ENCODE measurements around the gene KLRF1. TPM values are rescaled to one million over a fixed set of nuclear protein-coding genes. Genes with fewer than 3 reads are reported as not detected.

KLRF1 gene, protein sequence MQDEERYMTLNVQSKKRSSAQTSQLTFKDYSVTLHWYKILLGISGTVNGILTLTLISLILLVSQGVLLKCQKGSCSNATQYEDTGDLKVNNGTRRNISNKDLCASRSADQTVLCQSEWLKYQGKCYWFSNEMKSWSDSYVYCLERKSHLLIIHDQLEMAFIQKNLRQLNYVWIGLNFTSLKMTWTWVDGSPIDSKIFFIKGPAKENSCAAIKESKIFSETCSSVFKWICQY
- not detected in 2 replicates for total RNA-seq
- not detected in 2 replicates for polyA plus RNA-seq

DNA sequence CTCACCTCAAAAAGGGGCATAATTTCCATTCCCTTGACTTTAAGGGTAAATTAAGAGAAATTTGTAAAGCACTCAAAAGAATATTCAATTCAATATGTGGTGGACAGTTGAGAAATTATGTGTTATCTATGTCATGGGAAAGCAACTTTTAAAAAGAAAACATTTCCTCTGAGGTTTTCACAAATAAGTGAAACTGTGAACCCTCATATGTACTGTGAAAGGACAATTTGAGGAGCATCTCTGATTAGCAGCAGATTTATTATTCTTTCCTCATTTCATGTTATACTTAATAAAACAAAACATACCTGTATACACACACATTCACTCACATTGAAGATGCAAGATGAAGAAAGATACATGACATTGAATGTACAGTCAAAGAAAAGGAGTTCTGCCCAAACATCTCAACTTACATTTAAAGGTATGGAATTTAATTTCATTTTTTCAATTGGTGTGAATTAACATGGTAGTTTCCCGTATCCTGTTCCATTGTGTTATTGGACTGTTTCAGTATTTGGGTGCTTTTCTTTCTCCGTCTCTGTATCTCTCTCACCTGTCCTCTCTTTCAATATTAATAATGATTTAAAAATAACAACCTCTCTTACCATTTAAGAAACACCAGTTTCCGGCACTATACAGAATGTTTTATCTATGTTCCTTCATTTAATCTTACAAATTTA, at the start of gene KLRF1:
KLRF1 (plus strand) TSS at position 273 of the 680 bp plus-strand sequence; CDS start at position 337, 64 bp downstream.
- H3K4me1 ChIP-seq (ENCODE audit: insufficient read depth), result no peaks in the 10 kb centered on the region
- 99% methylated on average over 3 of the region's 3 CpGs for WGBS (ENCODE audit: low lambda C conversion rate, missing lambda C conversion rate)
- H3K4me3 ChIP-seq, result no peak within 1 kb of the TSS

DNA sequence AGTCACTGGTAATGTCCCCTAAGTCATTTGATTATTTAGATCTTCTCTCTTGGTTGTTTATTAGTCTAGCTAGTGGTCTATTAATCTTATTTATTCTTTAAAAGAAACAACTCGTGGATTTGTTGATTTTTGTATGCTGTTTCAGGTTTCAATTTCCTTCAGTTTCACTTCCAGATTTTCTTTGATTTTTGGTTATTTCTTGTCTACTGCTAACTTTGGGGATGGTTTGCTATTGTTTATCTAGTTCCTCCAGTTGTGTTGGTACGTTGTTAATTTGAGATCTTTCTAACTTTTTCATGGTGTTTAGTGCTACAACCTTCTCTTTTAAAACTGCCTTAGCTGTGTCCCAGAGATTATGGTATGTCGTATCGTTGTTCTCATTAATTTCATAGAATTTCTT, 48.1 kb upstream of the KLRF1 start:
- Histone ChIP-seq H3K79me2 (no peaks in the 10 kb centered on the region), H3K36me3 (replicated peaks; ENCODE audit: insufficient read depth, low read depth) (no peaks in the 10 kb centered on the region), H2AFZ (no peak overlapping the region), H3K9me3 (ENCODE audit: low read depth) (no peaks in the 10 kb centered on the region), H3K9me2 (replicated peaks; ENCODE audit: insufficient read depth) (no peaks in the 10 kb centered on the region), H3K4me2 (no peak overlapping the region), H3K27ac (no peak overlapping the region), H3K4me1 (ENCODE audit: insufficient read depth) (no peaks in the 10 kb centered on the region), H4K20me1 (ENCODE audit: insufficient read depth, poor library complexity, severe bottlenecking) (no peaks in the 10 kb centered on the region), H3K4me3 (no peak overlapping the region), H3K27me3 (no peaks in the 10 kb centered on the region)
- 75% methylated on average over 4 of the region's 4 CpGs for WGBS (ENCODE audit: low lambda C conversion rate, missing lambda C conversion rate)
- no peak for TF ChIP-seq EZH2 (IDR thresholded peaks at IDR 0.05; ENCODE audit: borderline replicate concordance)
- TF ChIP-seq EZH2phosphoT487 (IDR thresholded peaks at IDR 0.05; ENCODE audit: low read depth, severe bottlenecking, unreplicated experiment), result no peak
- TF ChIP-seq, protein P1, sequence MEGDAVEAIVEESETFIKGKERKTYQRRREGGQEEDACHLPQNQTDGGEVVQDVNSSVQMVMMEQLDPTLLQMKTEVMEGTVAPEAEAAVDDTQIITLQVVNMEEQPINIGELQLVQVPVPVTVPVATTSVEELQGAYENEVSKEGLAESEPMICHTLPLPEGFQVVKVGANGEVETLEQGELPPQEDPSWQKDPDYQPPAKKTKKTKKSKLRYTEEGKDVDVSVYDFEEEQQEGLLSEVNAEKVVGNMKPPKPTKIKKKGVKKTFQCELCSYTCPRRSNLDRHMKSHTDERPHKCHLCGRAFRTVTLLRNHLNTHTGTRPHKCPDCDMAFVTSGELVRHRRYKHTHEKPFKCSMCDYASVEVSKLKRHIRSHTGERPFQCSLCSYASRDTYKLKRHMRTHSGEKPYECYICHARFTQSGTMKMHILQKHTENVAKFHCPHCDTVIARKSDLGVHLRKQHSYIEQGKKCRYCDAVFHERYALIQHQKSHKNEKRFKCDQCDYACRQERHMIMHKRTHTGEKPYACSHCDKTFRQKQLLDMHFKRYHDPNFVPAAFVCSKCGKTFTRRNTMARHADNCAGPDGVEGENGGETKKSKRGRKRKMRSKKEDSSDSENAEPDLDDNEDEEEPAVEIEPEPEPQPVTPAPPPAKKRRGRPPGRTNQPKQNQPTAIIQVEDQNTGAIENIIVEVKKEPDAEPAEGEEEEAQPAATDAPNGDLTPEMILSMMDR (IDR thresholded peaks at IDR 0.05; ENCODE audit: poor library complexity), result no peak
- no peak for DNase-seq (ENCODE audit: low spot score)

More for the DNA sequence above, at the start of gene KLRF1:
- Histone ChIP-seq H3K9me3 (ENCODE audit: low read depth) (no peaks in the 10 kb centered on the region), H2AFZ (no peak within 1 kb of the TSS), H3K4me2 (no peak within 1 kb of the TSS), H3K79me2 (no peaks in the 10 kb centered on the region), H3K27me3 (no peaks in the 10 kb centered on the region), H3K36me3 (replicated peaks; ENCODE audit: insufficient read depth, low read depth) (no peaks in the 10 kb centered on the region), H4K20me1 (ENCODE audit: insufficient read depth, poor library complexity, severe bottlenecking) (no peaks in the 10 kb centered on the region), H3K27ac (no peak within 1 kb of the TSS), H3K9me2 (replicated peaks; ENCODE audit: insufficient read depth) (no peaks in the 10 kb centered on the region)
- DNase-seq (ENCODE audit: low spot score), result no peak
- TF ChIP-seq, protein P1 (IDR thresholded peaks at IDR 0.05; ENCODE audit: poor library complexity), result no peak
- TF ChIP-seq EZH2phosphoT487 (IDR thresholded peaks at IDR 0.05; ENCODE audit: low read depth, severe bottlenecking, unreplicated experiment), result no peak
- TF ChIP-seq EZH2 (IDR thresholded peaks at IDR 0.05; ENCODE audit: borderline replicate concordance), result no peak

DNA sequence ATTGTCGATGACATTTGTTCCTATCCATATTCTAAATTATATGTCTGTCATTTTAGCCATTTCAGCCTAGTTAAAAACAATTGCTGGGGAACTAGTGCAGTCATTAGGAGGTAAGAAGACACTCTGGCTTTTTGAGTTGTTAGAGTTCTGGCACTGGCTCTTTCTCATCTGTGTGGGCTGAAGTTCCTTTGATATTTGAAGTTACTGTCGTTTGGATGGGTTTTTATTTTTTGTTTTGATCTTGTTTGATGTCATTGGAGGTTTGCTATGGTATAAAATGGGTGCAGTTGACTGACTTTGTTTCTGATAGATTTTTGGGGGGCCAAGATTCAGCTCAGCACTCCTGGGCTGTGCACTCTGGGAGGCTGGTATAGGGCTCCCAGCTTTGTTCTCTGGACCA, 45.9 kb upstream of the KLRF1 start:
- H3K27ac ChIP-seq, result no peak overlapping the region
- H3K4me2 ChIP-seq, result no peak overlapping the region
- no peaks in the 10 kb centered on the region for H3K4me1 ChIP-seq (ENCODE audit: insufficient read depth)
- DNase-seq (ENCODE audit: low spot score), result no peak
- no peaks in the 10 kb centered on the region for H3K36me3 ChIP-seq (replicated peaks; ENCODE audit: insufficient read depth, low read depth)
- WGBS (ENCODE audit: low lambda C conversion rate, missing lambda C conversion rate), result 92% methylated on average over 2 of the region's 2 CpGs
- H2AFZ ChIP-seq, result no peak overlapping the region
- no peaks in the 10 kb centered on the region for H3K79me2 ChIP-seq
- no peaks in the 10 kb centered on the region for H3K9me2 ChIP-seq (replicated peaks; ENCODE audit: insufficient read depth)
- no peaks in the 10 kb centered on the region for H3K27me3 ChIP-seq
- TF ChIP-seq EZH2phosphoT487 (IDR thresholded peaks at IDR 0.05; ENCODE audit: low read depth, severe bottlenecking, unreplicated experiment), result no peak
- TF ChIP-seq, protein P1 (IDR thresholded peaks at IDR 0.05; ENCODE audit: poor library complexity), result no peak
- no peak for TF ChIP-seq EZH2 (IDR thresholded peaks at IDR 0.05; ENCODE audit: borderline replicate concordance)
- no peak overlapping the region for H3K4me3 ChIP-seq
- no peaks in the 10 kb centered on the region for H4K20me1 ChIP-seq (ENCODE audit: insufficient read depth, poor library complexity, severe bottlenecking)
- no peaks in the 10 kb centered on the region for H3K9me3 ChIP-seq (ENCODE audit: low read depth)
